Upper lobe of left lung (tissue), 4 donors: ENCODE data around the gene NPR3.

Source experiments
- CTCF ChIP-seq, 6 experiments: fragments of 450-650 bp in 4 of 6; fragments of 200-600 bp in 2 of 6; sonication (generic) in 2 of 6; IDR thresholded peaks; one replicate each; pipeline ENCODE4 v1.5.1; 2016 to 2019; ENCODE audit warnings: antibody characterized with exemption in 6 of 6
- EP300 ChIP-seq, 4 donors: sonication (generic); formaldehyde crosslinking; IDR thresholded peaks; one replicate each; pipeline ENCODE4 v1.5.1; 2017; ENCODE audit warnings: antibody characterized with exemption in 4 of 4, control low read depth in 2 of 4
- POLR2A ChIP-seq, 4 donors: fragments of 450-650 bp; IDR thresholded peaks; one replicate each; pipeline ENCODE4 v1.5.1; 2016 to 2017; ENCODE audit warnings: antibody characterized with exemption in 4 of 4, mild to moderate bottlenecking in 2 of 4
- POLR2AphosphoS5 ChIP-seq, 2 donors: sonication (generic); formaldehyde crosslinking; IDR thresholded peaks; one replicate each; pipeline ENCODE4 v1.5.1; 2017; ENCODE audit warnings: antibody characterized with exemption in 2 of 2

DNA sequence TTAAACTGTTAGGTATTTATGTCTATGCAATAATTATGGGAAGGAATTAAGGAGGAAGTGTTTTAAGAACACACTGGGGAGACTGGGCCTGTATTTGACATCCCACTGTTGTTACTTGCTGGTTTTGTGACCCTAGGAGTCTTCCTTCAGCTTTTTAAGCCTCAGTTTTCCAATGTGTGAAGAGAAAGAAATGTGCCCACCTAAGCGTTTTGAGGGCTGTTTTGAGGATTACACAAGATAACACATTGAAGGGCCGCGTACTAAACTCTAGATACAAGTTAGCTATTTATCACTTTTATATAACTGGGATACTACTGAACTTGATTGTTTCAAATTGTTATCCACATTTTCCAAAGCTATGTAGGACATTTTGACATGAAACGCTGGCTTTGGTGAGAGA lies 72.5 kb downstream of the NPR3 start:
- TF ChIP-seq CTCF (IDR thresholded peaks at IDR 0.05) = no peak
- TF ChIP-seq POLR2A (IDR thresholded peaks at IDR 0.05) = no peak
- no peak for TF ChIP-seq POLR2AphosphoS5 (IDR thresholded peaks at IDR 0.05)
- TF ChIP-seq EP300 (IDR thresholded peaks at IDR 0.05) = no peak
